ENCODE results near the gene TMC1. TPM values are rescaled to one million over a fixed set of nuclear protein-coding genes. Genes with fewer than 3 reads are reported as not detected.

Gene TMC1
- total RNA-seq, 2 experiments from 2014 or later, result not detected

- CTCF ChIA-PET, result interaction anchor here (1.2 kb wide), 1 partner anchor 395 kb away, joined by 3 read pairs; no protein-coding TSS in a partner anchor
- intact Hi-C loops (cut with micrococcal nuclease), result no loop called here
- no peaks in the 10 kb centered on the region for H3K9me3 Mint-ChIP-seq
- H3K27me3 Mint-ChIP-seq (ENCODE audit: low read depth), result peaks cover 1% of the 10 kb centered on the region
- no peak overlapping the region for H3K4me3 Mint-ChIP-seq
- no peak for DNase-seq
- H3K4me1 Mint-ChIP-seq (ENCODE audit: low read depth), result no peaks in the 10 kb centered on the region
- no peak overlapping the region for H3K27ac Mint-ChIP-seq
- H3K36me3 Mint-ChIP-seq (ENCODE audit: low read depth), result no peaks in the 10 kb centered on the region
Observed at GRCh38 chr9:72675586-72675985, 154.2 kb downstream of the TMC1 start.

DNA sequence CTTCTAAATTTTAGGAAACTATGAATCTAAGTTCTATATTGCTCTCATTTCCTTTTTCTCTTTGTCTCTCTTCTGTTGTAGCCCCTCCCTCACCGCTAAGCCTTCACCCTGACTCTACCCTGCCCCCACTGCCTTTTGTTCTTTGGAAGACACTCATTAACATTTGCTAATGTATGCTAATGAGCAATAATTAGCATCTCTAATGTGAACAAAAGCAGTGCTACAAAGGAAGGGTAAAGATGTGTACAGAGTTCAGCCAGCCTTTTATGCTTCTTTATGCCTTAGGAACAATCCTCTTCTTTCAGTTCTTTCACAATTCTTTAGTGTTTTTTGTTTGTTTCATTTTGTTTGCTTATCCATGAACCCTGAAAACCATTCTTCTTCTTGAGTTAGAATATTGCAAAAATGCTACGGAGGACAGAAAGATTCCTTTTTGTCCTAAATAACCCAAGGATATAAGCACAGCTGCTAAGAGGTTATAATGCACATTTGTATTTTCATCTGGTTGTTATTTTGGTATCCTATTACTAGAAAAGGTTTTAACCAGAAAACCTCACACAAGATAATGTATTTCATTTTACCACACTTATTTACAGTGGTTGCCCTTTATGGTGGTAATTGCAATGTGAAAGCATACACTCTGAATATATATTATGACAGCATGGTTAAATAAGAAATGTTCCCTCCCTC lies 159.3 kb downstream of the TMC1 start:
- Mint-ChIP-seq H3K27ac (no peak overlapping the region), H3K36me3 (ENCODE audit: low read depth) (no peaks in the 10 kb centered on the region), H3K4me1 (ENCODE audit: low read depth) (no peaks in the 10 kb centered on the region), H3K9me3 (no peaks in the 10 kb centered on the region), H3K27me3 (ENCODE audit: low read depth) (peaks cover 10% of the 10 kb centered on the region), H3K4me3 (no peak overlapping the region)
- intact Hi-C loops (cut with micrococcal nuclease), result no loop called here
- DNase-seq, result no peak
- CTCF ChIA-PET, result no interaction called here

DNA sequence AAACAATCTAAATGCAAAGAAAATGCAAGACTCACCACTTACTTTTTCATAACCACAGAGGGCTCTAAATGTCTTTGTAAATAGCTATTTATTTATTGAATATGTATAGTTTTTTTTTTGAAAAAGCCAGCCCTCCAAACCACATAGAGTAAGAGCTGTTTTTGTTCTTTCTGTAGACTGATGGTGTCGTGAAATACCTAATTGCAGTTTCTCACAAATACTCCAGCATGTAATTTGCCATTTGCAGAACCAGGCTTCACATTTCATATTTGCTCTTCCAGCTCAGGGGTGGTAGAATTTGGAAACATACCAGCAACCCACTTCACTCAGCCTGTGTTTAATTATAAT lies 159.8 kb downstream of the TMC1 start:
- Mint-ChIP-seq H3K4me3 (no peak overlapping the region), H3K27me3 (ENCODE audit: low read depth) (peaks cover 13% of the 10 kb centered on the region), H3K4me1 (ENCODE audit: low read depth) (no peaks in the 10 kb centered on the region), H3K27ac (no peak overlapping the region), H3K9me3 (no peaks in the 10 kb centered on the region), H3K36me3 (ENCODE audit: low read depth) (no peaks in the 10 kb centered on the region)
- CTCF ChIA-PET, result no interaction called here
- no peak for DNase-seq
- intact Hi-C loops (cut with micrococcal nuclease), result no loop called here

GRCh38 chr9:72684615-72685014 lies 163.2 kb downstream of the TMC1 start:
- intact Hi-C loops (cut with micrococcal nuclease), result no loop called here
- H3K9me3 Mint-ChIP-seq, result no peaks in the 10 kb centered on the region
- H3K27ac Mint-ChIP-seq, result no peak overlapping the region
- no peak overlapping the region for H3K4me3 Mint-ChIP-seq
- H3K27me3 Mint-ChIP-seq (ENCODE audit: low read depth), result peaks cover 13% of the 10 kb centered on the region
- CTCF ChIA-PET, result no interaction called here
- DNase-seq, result no peak
- H3K4me1 Mint-ChIP-seq (ENCODE audit: low read depth), result no peaks in the 10 kb centered on the region
- no peaks in the 10 kb centered on the region for H3K36me3 Mint-ChIP-seq (ENCODE audit: low read depth)

GRCh38 chr9:72685911-72686310 lies 164.5 kb downstream of the TMC1 start:
- Mint-ChIP-seq H3K4me1 (ENCODE audit: low read depth) (no peaks in the 10 kb centered on the region), H3K4me3 (no peak overlapping the region), H3K36me3 (ENCODE audit: low read depth) (no peaks in the 10 kb centered on the region), H3K27ac (no peak overlapping the region), H3K9me3 (no peaks in the 10 kb centered on the region), H3K27me3 (ENCODE audit: low read depth) (peaks cover 11% of the 10 kb centered on the region)
- intact Hi-C loops (cut with micrococcal nuclease), result no loop called here
- CTCF ChIA-PET, result interaction anchor here (1.2 kb wide), 1 partner anchor 8 kb away, joined by 3 read pairs; no protein-coding TSS in a partner anchor
- no peak for DNase-seq

- CTCF ChIA-PET, result interaction anchor here (0.6 kb wide), 1 partner anchor 172 kb away, joined by 3 read pairs; no protein-coding TSS in a partner anchor
- H3K36me3 Mint-ChIP-seq (ENCODE audit: low read depth), result no peaks in the 10 kb centered on the region
- H3K27me3 Mint-ChIP-seq (ENCODE audit: low read depth), result peaks cover 15% of the 10 kb centered on the region
- no peak for DNase-seq
- H3K9me3 Mint-ChIP-seq, result no peaks in the 10 kb centered on the region
- intact Hi-C loops (cut with micrococcal nuclease), result no loop called here
- H3K4me3 Mint-ChIP-seq, result no peak overlapping the region
- H3K4me1 Mint-ChIP-seq (ENCODE audit: low read depth), result no peaks in the 10 kb centered on the region
- no peak overlapping the region for H3K27ac Mint-ChIP-seq
Observed at GRCh38 chr9:72687331-72687730, 165.9 kb downstream of the TMC1 start.

DNA sequence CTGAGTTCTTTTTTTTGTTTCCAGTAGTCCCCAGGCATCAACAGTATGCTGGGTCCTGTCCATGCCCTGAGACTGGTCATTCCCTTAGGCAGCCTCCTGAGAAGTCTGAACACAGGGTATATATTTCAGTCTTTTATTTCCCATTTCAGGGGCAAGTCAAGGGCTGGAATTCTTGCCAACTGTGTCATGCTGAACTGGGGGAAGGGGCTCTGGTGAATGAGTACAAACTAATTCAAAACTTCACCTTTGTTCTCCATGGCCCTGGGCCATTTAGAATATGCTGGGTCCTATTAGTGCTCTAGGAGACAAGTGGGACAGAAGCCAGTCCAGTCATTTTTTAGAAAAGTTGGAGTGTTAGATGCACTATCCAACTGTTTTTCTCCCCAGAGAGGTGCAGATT lies 170.3 kb downstream of the TMC1 start:
- CTCF ChIA-PET, result no interaction called here
- no peaks in the 10 kb centered on the region for H3K4me1 Mint-ChIP-seq (ENCODE audit: low read depth)
- no peaks in the 10 kb centered on the region for H3K9me3 Mint-ChIP-seq
- H3K4me3 Mint-ChIP-seq, result no peak overlapping the region
- no peak overlapping the region for H3K27ac Mint-ChIP-seq
- intact Hi-C loops (cut with micrococcal nuclease), result no loop called here
- peaks cover 11% of the 10 kb centered on the region for H3K27me3 Mint-ChIP-seq (ENCODE audit: low read depth)
- H3K36me3 Mint-ChIP-seq (ENCODE audit: low read depth), result no peaks in the 10 kb centered on the region
- no peak for DNase-seq

- no peaks in the 10 kb centered on the region for H3K36me3 Mint-ChIP-seq (ENCODE audit: low read depth)
- DNase-seq, result no peak
- intact Hi-C loops (cut with micrococcal nuclease), result no loop called here
- H3K4me3 Mint-ChIP-seq, result no peak overlapping the region
- H3K9me3 Mint-ChIP-seq, result no peaks in the 10 kb centered on the region
- peaks cover 11% of the 10 kb centered on the region for H3K27me3 Mint-ChIP-seq (ENCODE audit: low read depth)
- CTCF ChIA-PET, result no interaction called here
- H3K27ac Mint-ChIP-seq, result no peak overlapping the region
- no peaks in the 10 kb centered on the region for H3K4me1 Mint-ChIP-seq (ENCODE audit: low read depth)
Observed at GRCh38 chr9:72695365-72695764, 174.0 kb downstream of the TMC1 start.

GRCh38 chr9:72696511-72696910 lies 175.1 kb downstream of the TMC1 start:
- H3K4me3 Mint-ChIP-seq, result no peak overlapping the region
- CTCF ChIA-PET, result no interaction called here
- DNase-seq, result no peak
- no peaks in the 10 kb centered on the region for H3K9me3 Mint-ChIP-seq
- peaks cover 11% of the 10 kb centered on the region for H3K27me3 Mint-ChIP-seq (ENCODE audit: low read depth)
- intact Hi-C loops (cut with micrococcal nuclease), result no loop called here
- no peak overlapping the region for H3K27ac Mint-ChIP-seq
- H3K36me3 Mint-ChIP-seq (ENCODE audit: low read depth), result no peaks in the 10 kb centered on the region
- no peaks in the 10 kb centered on the region for H3K4me1 Mint-ChIP-seq (ENCODE audit: low read depth)

- Mint-ChIP-seq H3K27ac (no peak overlapping the region), H3K27me3 (ENCODE audit: low read depth) (no peaks in the 10 kb centered on the region), H3K4me1 (ENCODE audit: low read depth) (no peaks in the 10 kb centered on the region), H3K4me3 (no peak overlapping the region), H3K9me3 (no peaks in the 10 kb centered on the region), H3K36me3 (ENCODE audit: low read depth) (no peaks in the 10 kb centered on the region)
- CTCF ChIA-PET, result interaction anchor here (0.6 kb wide), 1 partner anchor 43 kb away, joined by 4 read pairs; no protein-coding TSS in a partner anchor
- no peak for DNase-seq
- intact Hi-C loops (cut with micrococcal nuclease), result no loop called here
Observed at GRCh38 chr9:72701510-72701909, 180.1 kb downstream of the TMC1 start.

- H3K27me3 Mint-ChIP-seq (ENCODE audit: low read depth), result no peaks in the 10 kb centered on the region
- H3K36me3 Mint-ChIP-seq (ENCODE audit: low read depth), result no peaks in the 10 kb centered on the region
- no peaks in the 10 kb centered on the region for H3K4me1 Mint-ChIP-seq (ENCODE audit: low read depth)
- no peak overlapping the region for H3K4me3 Mint-ChIP-seq
- DNase-seq, result no peak
- CTCF ChIA-PET, result interaction anchor here (0.8 kb wide), 1 partner anchor 33 kb away, joined by 3 read pairs; no protein-coding TSS in a partner anchor
- intact Hi-C loops (cut with micrococcal nuclease), result no loop called here
- no peak overlapping the region for H3K27ac Mint-ChIP-seq
- no peaks in the 10 kb centered on the region for H3K9me3 Mint-ChIP-seq
Observed at GRCh38 chr9:72703574-72703973, 182.2 kb downstream of the TMC1 start.

- Mint-ChIP-seq H3K4me3 (no peak overlapping the region), H3K27me3 (ENCODE audit: low read depth) (no peaks in the 10 kb centered on the region), H3K9me3 (peaks cover 1% of the 10 kb centered on the region), H3K4me1 (ENCODE audit: low read depth) (no peaks in the 10 kb centered on the region), H3K36me3 (ENCODE audit: low read depth) (no peaks in the 10 kb centered on the region), H3K27ac (no peak overlapping the region)
- CTCF ChIA-PET, result interaction anchor here (0.6 to 1.2 kb wide), 2 partner anchors 103 to 481 kb away, joined by 3 to 4 read pairs; no protein-coding TSS in a partner anchor
- intact Hi-C loops (cut with micrococcal nuclease), result no loop called here
- DNase-seq, result no peak
Observed at GRCh38 chr9:72704688-72705375, 183.4 kb downstream of the TMC1 start.

GRCh38 chr9:72718503-72718902 lies 197.1 kb downstream of the TMC1 start:
- CTCF ChIA-PET, result interaction anchor here (1.5 kb wide), 1 partner anchor 10 kb away, joined by 3 read pairs; no protein-coding TSS in a partner anchor
- intact Hi-C loops (cut with micrococcal nuclease), result no loop called here
- H3K4me3 Mint-ChIP-seq, result no peak overlapping the region
- H3K36me3 Mint-ChIP-seq (ENCODE audit: low read depth), result no peaks in the 10 kb centered on the region
- peaks cover 3% of the 10 kb centered on the region for H3K9me3 Mint-ChIP-seq
- peaks cover 12% of the 10 kb centered on the region for H3K27me3 Mint-ChIP-seq (ENCODE audit: low read depth)
- DNase-seq, result no peak
- H3K27ac Mint-ChIP-seq, result no peak overlapping the region
- H3K4me1 Mint-ChIP-seq (ENCODE audit: low read depth), result no peaks in the 10 kb centered on the region

All from activated naive CD4-positive, alpha-beta T cell treated with anti-CD3 and anti-CD28 coated beads for 36 hours (primary cell).